Measurements from ENCODE around the gene VPS29.
A peak's percentile ranks its signal among the peaks of the same experiment; 100 is the strongest.
"Not testable (repeated sequence)": the region's sequence is repeated elsewhere in the genome, so short reads cannot be mapped to it uniquely, and the experiment has no call there.

The VPS29 gene

DNA sequence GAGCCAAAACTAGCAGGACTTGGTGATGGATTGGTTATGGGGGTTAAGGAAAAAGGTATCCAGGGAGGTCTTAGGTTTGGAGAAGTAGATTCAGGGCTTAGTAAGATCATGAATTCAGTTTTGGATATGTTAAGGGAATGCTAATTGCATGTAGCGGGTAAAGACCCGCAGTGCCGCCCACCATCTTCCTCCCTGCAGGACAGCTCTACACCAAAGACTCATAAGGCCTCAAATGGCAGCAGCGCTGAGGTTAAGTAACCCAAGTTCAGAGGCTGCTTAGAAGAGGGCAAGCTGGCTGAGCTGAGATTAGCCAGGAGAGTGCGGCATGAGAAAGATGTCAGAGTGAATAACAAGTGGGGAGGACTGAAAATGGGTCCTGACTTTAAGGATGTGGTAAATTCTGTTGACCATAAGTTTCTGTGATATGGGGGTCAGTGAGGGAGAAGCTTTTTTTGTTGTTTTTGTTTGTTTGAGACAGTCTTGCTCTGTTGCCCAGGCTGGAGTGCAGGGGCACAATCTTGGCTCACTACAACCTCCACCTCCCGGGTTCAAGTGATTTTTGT, 26.4 kb upstream of the VPS29 start:
- no peak for DNase-seq

- DNase-seq: not testable (repeated sequence)
Measured at GRCh38 chr12:110520876-110521712, 19.2 kb upstream of the VPS29 start.

DNA sequence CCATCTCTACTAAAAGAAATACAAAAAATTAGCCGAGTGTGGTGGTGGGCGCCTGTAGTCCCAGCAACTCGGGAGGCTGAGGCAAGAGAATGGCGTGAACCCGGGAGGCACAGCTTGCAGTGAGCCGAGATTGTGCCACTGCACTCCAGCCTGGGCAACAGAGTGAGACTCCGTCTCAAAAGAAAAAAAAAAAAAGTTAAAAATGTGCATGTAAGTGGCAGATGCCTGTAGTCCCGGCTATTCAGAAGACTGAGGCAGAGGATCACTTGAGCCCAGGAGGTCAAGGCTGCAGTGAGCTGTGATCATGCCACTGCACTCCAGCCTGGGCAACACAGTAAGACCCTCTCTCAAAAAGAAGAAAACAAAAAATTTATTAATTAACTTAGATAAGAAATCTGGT, 16.1 kb upstream of the VPS29 start:
- DNase-seq: not testable (repeated sequence)

DNA sequence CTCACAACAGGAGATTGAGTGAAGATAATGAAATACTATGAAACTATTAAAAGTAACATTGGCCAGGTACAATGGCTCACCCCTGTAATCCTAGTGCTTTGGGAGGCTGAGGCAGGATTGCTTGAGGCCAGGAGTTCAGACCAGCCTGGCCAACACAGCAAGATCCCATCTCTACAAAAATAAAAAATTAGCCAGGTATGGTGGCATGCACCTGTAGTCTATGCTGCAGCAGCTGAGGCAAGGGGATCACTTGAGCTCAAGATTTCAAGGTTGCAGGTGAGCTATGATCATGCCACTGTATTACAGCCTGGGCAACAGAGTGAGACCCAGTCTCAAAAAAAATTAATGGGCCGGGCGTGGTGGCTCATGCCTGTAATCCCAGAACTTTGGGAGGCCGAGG, 15.1 kb upstream of the VPS29 start:
- no peak for DNase-seq

DNA sequence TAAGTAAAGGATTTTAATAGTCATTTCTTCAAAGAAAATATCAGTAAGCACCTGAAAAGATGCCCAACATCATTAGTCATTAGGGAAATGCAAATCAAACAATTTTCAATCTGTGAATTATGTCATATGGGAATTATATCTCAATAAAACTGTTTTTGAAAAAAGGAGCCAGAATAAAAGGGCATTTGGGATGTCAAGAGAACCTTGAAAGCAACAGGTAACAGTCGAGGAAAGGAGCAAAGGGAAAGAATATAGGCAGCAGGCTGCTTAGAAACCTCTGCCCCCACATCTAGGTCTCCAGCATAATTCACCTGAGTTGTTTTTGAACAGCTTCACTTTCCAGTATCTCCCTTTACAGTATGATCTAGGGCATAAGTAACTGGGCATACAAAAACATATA, 12.5 kb upstream of the VPS29 start:
- no peak for DNase-seq

- DNase-seq: no peak
Measured at GRCh38 chr12:110513842-110514241, 11.9 kb upstream of the VPS29 start.

DNA sequence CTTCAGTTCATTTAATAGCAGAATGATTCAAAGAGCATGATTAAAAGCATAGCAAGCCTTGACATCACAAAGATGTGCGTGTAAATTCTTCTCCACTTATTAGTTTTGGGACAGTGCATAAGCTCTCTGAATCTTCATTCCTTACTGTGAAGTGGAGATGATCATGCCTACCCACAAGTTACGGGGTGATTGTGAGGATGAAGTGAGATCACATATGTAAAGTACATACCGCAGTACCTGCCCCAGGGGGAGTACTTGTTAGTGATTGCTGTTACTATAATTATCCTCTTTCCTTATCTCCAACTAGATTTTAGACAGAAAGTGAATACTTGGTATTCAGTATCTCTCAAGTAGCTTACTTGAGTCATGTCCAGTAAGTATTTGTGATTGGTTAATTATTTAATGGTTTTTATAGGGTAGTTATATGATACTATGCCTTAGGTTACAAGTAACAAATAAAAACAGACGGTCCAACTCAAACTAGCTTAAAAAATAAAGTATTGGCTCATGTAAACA, 6.2 kb upstream of the VPS29 start:
- DNase-seq: no peak

- no peak for DNase-seq
Measured at GRCh38 chr12:110505332-110505731, 3.4 kb upstream of the VPS29 start.

DNA sequence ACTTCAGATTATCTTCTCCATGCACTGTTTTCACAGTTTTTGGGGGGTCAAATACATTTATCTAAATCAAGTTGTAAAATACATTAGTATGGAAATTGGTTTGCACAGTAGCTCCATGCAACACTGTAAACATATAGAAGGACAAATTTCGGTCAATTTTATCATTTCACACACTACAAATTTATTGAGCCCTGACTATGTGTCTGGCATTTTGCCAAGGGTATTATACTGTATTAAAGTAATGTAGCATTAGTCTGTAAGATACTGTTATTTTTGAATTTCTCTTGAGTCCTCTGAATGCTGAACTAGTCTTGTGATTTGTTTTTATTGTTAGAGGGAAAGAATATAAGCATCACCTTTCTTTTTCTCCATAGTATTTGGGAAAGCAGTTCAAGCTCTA, 1.5 kb upstream of the VPS29 start:
- DNase-seq: no peak

DNA sequence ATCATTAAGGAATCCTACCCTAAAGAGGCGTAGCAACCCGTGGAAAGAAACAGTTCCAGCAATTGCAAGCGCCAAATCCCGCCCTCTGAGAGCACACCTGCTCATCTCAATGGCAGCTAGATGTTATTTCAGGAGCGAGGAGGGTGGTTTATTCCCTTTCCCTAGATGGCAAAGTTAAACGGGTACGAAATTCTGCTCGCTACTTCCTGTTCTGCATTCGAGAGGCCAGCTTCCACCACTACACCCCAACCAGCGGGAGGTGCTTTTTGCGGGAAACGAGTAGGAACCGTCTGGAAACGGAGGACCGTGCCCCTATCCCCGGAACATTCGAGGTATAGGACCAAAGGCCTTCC, 536 bp downstream of the VPS29 start:
- DNase-seq: peak in 14 of 58 donors; percentile 18 to 68 (median 42)

- DNase-seq: no peak
Measured at GRCh38 chr12:110498984-110499706, 2.8 kb downstream of the VPS29 start.

- no peak for DNase-seq
Measured at GRCh38 chr12:110475426-110475825, 26.5 kb downstream of the VPS29 start.

DNA sequence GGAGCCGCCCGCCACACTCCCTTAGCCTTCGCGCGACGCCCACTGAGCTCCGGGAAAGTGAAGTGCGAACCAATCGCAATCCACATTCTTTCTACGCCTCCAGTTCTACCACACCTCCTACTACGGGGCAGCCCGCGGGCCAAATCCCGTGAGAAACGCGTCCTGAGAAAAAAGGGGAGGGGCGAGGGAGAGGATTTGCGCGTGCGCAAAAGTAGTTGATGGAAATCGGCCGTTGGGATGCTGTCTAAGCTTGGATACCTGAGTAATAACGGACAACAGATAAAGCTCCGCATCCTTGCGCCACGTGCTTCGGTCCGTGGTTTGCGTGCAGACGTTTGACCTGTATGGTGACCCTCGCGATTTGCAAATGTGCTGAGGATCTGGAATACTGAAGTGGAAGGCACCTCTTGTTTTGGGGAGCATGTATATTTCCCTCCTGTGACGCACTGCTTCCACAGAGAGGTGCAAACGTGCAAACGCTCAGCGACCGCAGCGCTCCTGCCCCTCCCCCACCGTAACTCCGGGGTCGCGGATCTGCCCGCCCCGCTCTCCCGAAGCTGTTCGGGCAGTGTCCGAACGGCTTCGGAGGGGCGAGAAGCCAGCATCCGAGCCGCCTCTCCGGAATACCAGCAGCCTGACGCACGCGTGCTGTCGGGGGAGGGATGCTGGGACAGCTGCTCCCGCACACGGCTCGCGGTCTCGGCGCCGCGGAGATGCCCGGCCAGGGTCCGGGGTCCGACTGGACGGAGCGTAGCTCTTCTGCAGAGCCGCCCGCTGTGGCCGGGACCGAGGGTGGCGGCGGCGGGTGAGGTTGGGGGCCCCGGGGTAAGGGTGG, 33.5 kb downstream of the VPS29 start, which contains the start of the genes FAM216A and GPN3:
Gene FAM216A, plus strand, starts transcription at position 632 of the 835 bp plus-strand sequence. Its CDS starts 31 bp downstream, at position 663.
Gene GPN3, minus strand, starts transcription at position 44 of the 835 bp plus-strand sequence. CDS start 54 bp downstream, outside the sequence.
- peak; percentile 74 to 97 (median 94) for DNase-seq

GRCh38 chr12:110467847-110468213, 34.1 kb downstream of the VPS29 start:
- no peak for DNase-seq

DNA sequence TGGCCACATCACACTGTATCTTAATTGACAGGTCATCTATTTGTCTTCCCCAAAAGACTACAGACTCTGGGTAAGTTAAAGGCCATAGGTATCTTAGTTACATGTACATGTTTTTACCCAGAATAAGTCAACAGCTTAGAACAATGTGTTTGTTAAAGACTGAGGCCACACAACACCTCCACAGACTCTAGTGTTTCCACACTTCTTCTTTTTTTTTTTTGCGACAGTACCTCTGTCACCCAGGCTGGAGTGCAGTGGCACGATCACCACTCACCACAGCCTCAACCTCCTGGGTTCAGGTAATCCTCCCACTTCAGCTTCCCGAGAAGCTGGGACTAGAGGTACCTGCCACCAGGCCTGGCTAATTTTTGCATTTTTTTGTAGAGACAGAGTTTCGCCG, 35.1 kb downstream of the VPS29 start:
- DNase-seq: no peak

- DNase-seq: not testable (repeated sequence)
Measured at GRCh38 chr12:110465765-110466164, 36.1 kb downstream of the VPS29 start.

- DNase-seq: no peak
Measured at GRCh38 chr12:110465024-110465423, 36.9 kb downstream of the VPS29 start.

GRCh38 chr12:110461189-110461588, 40.7 kb downstream of the VPS29 start:
- not testable (repeated sequence) for DNase-seq

GRCh38 chr12:110458756-110459155, 43.2 kb downstream of the VPS29 start:
- DNase-seq: peak in 6 of 58 donors; percentile 12 to 38 (median 16)

- no peak for DNase-seq
Measured at GRCh38 chr12:110453569-110454296, 48.2 kb downstream of the VPS29 start.
